ENCODE data around the gene FXYD1.
"Not testable (repeated sequence)": the region's sequence is repeated elsewhere in the genome, so short reads cannot be mapped to it uniquely, and the experiment has no call there.

Gene FXYD1

DNA sequence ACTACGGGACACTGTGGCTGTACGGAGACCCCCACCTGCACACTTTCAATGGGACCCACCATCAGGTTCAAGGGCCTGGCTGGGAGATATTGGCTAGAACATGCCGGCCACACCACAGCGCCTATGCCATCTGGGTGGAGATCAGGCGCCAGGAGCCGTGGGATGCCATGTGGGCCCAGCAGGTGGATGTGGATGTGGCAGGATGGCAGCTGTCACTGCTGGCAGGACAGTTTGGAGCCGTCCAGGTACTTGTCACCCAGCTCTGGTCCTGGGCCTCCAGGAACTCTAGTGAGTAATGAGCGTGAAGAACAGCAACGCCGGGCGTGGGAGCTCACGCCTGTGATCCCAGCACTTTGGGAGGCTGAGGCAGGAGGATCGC is 38.7 kb upstream of the FXYD1 start:
- DNase-seq = no peak
- TF ChIP-seq, protein P1, sequence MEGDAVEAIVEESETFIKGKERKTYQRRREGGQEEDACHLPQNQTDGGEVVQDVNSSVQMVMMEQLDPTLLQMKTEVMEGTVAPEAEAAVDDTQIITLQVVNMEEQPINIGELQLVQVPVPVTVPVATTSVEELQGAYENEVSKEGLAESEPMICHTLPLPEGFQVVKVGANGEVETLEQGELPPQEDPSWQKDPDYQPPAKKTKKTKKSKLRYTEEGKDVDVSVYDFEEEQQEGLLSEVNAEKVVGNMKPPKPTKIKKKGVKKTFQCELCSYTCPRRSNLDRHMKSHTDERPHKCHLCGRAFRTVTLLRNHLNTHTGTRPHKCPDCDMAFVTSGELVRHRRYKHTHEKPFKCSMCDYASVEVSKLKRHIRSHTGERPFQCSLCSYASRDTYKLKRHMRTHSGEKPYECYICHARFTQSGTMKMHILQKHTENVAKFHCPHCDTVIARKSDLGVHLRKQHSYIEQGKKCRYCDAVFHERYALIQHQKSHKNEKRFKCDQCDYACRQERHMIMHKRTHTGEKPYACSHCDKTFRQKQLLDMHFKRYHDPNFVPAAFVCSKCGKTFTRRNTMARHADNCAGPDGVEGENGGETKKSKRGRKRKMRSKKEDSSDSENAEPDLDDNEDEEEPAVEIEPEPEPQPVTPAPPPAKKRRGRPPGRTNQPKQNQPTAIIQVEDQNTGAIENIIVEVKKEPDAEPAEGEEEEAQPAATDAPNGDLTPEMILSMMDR (IDR thresholded peaks at IDR 0.05) = no peak
- no peak overlapping the region for H3K4me3 Mint-ChIP-seq
- H3K9me3 Mint-ChIP-seq = no peaks in the 10 kb centered on the region
- no peaks in the 10 kb centered on the region for H3K36me3 Mint-ChIP-seq (ENCODE audit: low read depth)
- no peak overlapping the region for H3K27ac Mint-ChIP-seq
- H3K4me1 Mint-ChIP-seq = peaks cover 12% of the 10 kb centered on the region
- H3K27me3 Mint-ChIP-seq (ENCODE audit: low read depth, poor library complexity) = peaks cover 24% of the 10 kb centered on the region

DNA sequence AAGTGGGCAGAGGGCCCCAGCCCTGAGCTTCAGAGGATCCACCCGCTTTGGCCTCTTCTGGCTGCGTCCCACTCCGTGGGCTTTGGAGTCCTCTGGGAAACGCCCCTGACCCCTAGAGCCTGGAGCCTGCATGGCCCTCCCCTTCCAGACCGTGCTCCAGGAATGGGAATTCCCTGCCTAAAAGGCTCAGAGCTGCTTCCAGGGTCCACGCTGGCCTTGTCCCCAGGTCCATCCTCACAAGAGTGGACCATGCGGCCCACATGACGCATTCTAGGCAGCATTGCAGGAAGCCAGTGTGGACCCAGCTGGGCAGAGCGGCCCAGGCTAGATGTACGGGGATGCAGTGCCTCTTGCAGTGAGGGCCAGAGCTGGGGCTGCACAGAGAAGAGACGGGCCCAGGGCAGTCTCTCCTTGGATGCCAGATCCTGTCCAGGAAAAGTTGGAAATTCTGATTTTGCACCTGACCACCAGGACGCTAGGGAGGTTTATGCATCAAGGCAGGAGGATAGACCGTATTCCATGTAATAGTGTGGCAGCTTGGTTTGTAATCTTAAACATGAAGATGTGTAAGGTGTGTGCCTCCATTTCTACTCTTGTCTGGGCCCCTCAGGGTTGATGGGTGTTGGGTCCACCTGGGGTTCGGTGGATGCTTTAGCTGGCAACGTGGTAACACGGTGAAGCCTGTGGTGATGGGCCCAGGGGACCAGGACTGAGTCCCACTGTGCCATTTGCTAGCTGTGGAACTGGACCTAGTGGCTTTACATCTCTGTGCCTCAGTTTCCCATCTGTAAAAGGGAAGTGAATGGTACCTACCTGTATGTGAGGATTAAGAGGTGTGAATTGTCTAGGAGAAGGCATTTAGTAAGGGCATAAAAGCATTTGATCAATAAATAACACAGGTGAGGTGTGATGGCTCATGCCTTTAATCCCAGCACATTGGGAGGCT is 37.8 kb upstream of the FXYD1 start:
- TF ChIP-seq, protein P1 (IDR thresholded peaks at IDR 0.05) = no peak
- peaks cover 19% of the 10 kb centered on the region for H3K27me3 Mint-ChIP-seq (ENCODE audit: low read depth, poor library complexity)
- H3K36me3 Mint-ChIP-seq (ENCODE audit: low read depth) = no peaks in the 10 kb centered on the region
- no peak for DNase-seq
- peaks cover 5% of the 10 kb centered on the region for H3K4me1 Mint-ChIP-seq
- H3K4me3 Mint-ChIP-seq = no peak overlapping the region
- H3K9me3 Mint-ChIP-seq = no peaks in the 10 kb centered on the region
- no peak overlapping the region for H3K27ac Mint-ChIP-seq

DNA sequence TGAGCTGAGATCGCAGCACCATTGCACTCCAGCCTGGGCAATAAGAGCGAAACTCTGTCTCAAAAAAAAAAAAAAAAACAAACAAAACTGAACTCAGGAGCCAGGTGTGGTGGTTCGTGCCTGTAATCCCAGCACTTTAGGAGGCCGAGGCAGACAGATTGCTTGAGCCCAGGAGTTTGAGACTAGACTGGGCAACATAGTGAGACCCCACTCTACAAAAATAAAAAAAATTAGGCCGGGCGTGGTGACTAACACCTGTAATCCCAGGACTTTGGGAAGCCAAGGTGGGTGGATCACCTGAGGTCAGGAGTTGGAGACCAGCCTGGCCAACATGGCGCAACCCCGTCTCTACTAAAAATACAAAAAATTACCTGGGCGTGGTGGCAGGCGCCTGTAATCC is 36.7 kb upstream of the FXYD1 start:
- H3K4me1 Mint-ChIP-seq; H3K36me3 Mint-ChIP-seq (ENCODE audit: low read depth); H3K9me3 Mint-ChIP-seq; DNase-seq; H3K27ac Mint-ChIP-seq; H3K4me3 Mint-ChIP-seq: not testable (repeated sequence)
- H3K27me3 Mint-ChIP-seq (ENCODE audit: low read depth, poor library complexity) = peaks cover 19% of the 10 kb centered on the region

DNA sequence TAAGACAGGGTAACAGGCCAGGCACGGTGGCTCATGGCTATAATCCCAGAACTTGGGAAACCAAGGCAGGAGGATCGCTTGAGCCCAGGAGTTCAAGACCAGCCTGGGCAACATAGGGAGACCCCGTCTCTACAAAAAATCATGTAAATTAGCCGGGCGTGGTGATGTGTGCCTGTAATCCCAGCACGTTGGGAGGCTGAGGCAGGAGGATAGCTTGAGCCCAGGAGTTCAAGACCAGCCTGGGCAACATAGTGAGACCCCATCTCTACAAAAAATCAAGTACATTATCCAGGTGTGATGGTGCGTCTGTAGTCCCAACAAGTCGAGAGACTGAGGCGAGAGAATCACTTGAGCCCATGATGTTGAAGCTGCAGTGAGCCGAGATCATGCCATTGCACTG is 35.0 kb upstream of the FXYD1 start:
- peaks cover 13% of the 10 kb centered on the region for H3K27me3 Mint-ChIP-seq (ENCODE audit: low read depth, poor library complexity)
- H3K27ac Mint-ChIP-seq; H3K36me3 Mint-ChIP-seq (ENCODE audit: low read depth); DNase-seq; H3K4me1 Mint-ChIP-seq; H3K9me3 Mint-ChIP-seq; H3K4me3 Mint-ChIP-seq: not testable (repeated sequence)

DNA sequence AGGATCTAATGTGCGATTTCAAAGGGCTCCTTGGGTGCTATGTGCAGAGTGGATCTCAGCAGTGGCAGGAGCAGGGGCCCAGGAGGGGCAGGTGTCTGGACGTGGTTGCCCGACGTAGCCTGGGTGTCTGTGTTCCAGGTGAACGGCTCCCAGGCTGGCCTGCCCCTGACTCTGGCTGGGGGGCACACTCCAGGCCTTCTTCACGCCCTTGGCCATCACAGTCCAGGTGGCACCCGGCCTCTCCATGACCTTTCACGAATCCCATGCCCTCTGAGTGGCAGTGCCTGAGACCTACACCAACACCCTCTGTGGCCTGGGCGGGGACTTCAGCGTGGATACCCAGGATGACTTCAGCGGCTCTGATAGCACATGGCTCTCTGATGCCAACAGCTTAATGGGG is 34.3 kb upstream of the FXYD1 start:
- Mint-ChIP-seq H3K9me3 (peaks cover 9% of the 10 kb centered on the region), H3K4me3 (no peak overlapping the region), H3K36me3 (ENCODE audit: low read depth) (no peaks in the 10 kb centered on the region), H3K27ac (no peak overlapping the region), H3K27me3 (ENCODE audit: low read depth, poor library complexity) (peaks cover 13% of the 10 kb centered on the region), H3K4me1 (peaks cover 7% of the 10 kb centered on the region)
- DNase-seq = no peak
- TF ChIP-seq, protein P1 (IDR thresholded peaks at IDR 0.05) = no peak

DNA sequence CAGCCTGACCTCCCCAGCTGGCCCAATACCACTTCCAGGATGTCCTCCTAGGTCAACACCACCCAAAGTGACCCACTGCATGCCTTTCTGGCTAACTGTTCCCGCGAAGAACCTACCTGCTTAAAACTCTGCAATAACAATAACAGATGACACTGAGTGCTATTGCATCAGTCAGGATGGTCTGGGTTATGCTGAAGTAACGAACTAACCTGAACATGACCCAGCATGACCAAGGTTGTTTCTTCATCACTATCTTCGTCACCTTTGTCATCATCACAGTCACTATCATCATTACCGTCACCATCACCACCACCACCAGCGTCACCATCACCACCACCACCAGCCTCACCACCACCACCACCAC is 33.6 kb upstream of the FXYD1 start:
- Mint-ChIP-seq H3K36me3 (ENCODE audit: low read depth) (no peaks in the 10 kb centered on the region), H3K4me3 (no peak overlapping the region), H3K4me1 (peaks cover 14% of the 10 kb centered on the region), H3K9me3 (peaks cover 9% of the 10 kb centered on the region), H3K27me3 (ENCODE audit: low read depth, poor library complexity) (peaks cover 13% of the 10 kb centered on the region), H3K27ac (no peak overlapping the region)
- DNase-seq = no peak
- TF ChIP-seq, protein P1 (IDR thresholded peaks at IDR 0.05) = no peak

All from nephron progenitor cell (in vitro differentiated cells).